Measurements from ENCODE around the gene SPDYE2.
"Not testable (repeated sequence)": the region's sequence is repeated elsewhere in the genome, so short reads cannot be mapped to it uniquely, and the experiment has no call there.

The SPDYE2 gene

GRCh38 chr7:102576363-102576762, 25.3 kb downstream of the SPDYE2 start:
- not testable (repeated sequence) for H3K36me3 ChIP-seq (ENCODE audit: control insufficient read depth in 1 of 2, insufficient read depth in 2 of 2, low read length in 2 of 2); DNase-seq; H3K4me1 ChIP-seq (ENCODE audit: control insufficient read depth in 1 of 2, insufficient read depth in 2 of 2, low read length in 2 of 2); H3K79me1 ChIP-seq (ENCODE audit: low read length); H2BK120ac ChIP-seq (ENCODE audit: insufficient read depth, low read length, poor library complexity); H4K12ac ChIP-seq (ENCODE audit: low read depth, low read length); H3K4ac ChIP-seq (ENCODE audit: low read depth, low read length); H3K14ac ChIP-seq (ENCODE audit: low read length); H3K79me2 ChIP-seq (ENCODE audit: control insufficient read depth, insufficient read depth, low read length, poor library complexity); H2BK5ac ChIP-seq (ENCODE audit: low read depth, low read length, poor library complexity); H2AK5ac ChIP-seq (ENCODE audit: low read length); H3K9me3 ChIP-seq (ENCODE audit: insufficient read depth, low read depth, low read length); H2AFZ ChIP-seq (ENCODE audit: insufficient read depth, low read length, poor library complexity); H3K4me2 ChIP-seq (ENCODE audit: low read length); H3K27ac ChIP-seq (ENCODE audit: low read depth, low read length); H4K8ac ChIP-seq (ENCODE audit: low read depth, low read length); H2BK12ac ChIP-seq (ENCODE audit: low read length); H3K23ac ChIP-seq (ENCODE audit: low read length); H3K9ac ChIP-seq (ENCODE audit: low read length); H4K91ac ChIP-seq (ENCODE audit: low read depth, low read length); H3K27me3 ChIP-seq (ENCODE audit: insufficient read depth, low read length); H3K18ac ChIP-seq (ENCODE audit: low read length); H3K4me3 ChIP-seq (ENCODE audit: low read depth, low read length)
- no CpG with 5 or more reads among the region's 3 CpGs for WGBS (ENCODE audit: extremely low coverage, insufficient coverage, insufficient read length)

- not testable (repeated sequence) for H2AFZ ChIP-seq (ENCODE audit: insufficient read depth, low read length, poor library complexity); H4K8ac ChIP-seq (ENCODE audit: low read depth, low read length); DNase-seq; H3K4ac ChIP-seq (ENCODE audit: low read depth, low read length); H3K79me1 ChIP-seq (ENCODE audit: low read length); H3K27me3 ChIP-seq (ENCODE audit: insufficient read depth, low read length); H3K23ac ChIP-seq (ENCODE audit: low read length); H3K4me1 ChIP-seq (ENCODE audit: control insufficient read depth in 1 of 2, insufficient read depth in 2 of 2, low read length in 2 of 2); H3K27ac ChIP-seq (ENCODE audit: low read depth, low read length); H3K14ac ChIP-seq (ENCODE audit: low read length); H3K36me3 ChIP-seq (ENCODE audit: control insufficient read depth in 1 of 2, insufficient read depth in 2 of 2, low read length in 2 of 2); H2BK12ac ChIP-seq (ENCODE audit: low read length); H2AK5ac ChIP-seq (ENCODE audit: low read length); H3K18ac ChIP-seq (ENCODE audit: low read length); H4K12ac ChIP-seq (ENCODE audit: low read depth, low read length); H3K4me2 ChIP-seq (ENCODE audit: low read length); H3K9me3 ChIP-seq (ENCODE audit: insufficient read depth, low read depth, low read length); H2BK5ac ChIP-seq (ENCODE audit: low read depth, low read length, poor library complexity); H2BK120ac ChIP-seq (ENCODE audit: insufficient read depth, low read length, poor library complexity); H3K9ac ChIP-seq (ENCODE audit: low read length); H3K79me2 ChIP-seq (ENCODE audit: control insufficient read depth, insufficient read depth, low read length, poor library complexity); H4K91ac ChIP-seq (ENCODE audit: low read depth, low read length); H3K4me3 ChIP-seq (ENCODE audit: low read depth, low read length)
- WGBS (ENCODE audit: extremely low coverage, insufficient coverage, insufficient read length), result no CpG with 5 or more reads among the region's 7 CpGs
Observed at GRCh38 chr7:102577315-102578240, 26.6 kb downstream of the SPDYE2 start.

- not testable (repeated sequence) for H3K79me2 ChIP-seq (ENCODE audit: control insufficient read depth, insufficient read depth, low read length, poor library complexity); H3K14ac ChIP-seq (ENCODE audit: low read length); H3K4ac ChIP-seq (ENCODE audit: low read depth, low read length); H3K9me3 ChIP-seq (ENCODE audit: insufficient read depth, low read depth, low read length); H3K36me3 ChIP-seq (ENCODE audit: control insufficient read depth in 1 of 2, insufficient read depth in 2 of 2, low read length in 2 of 2); DNase-seq; H4K91ac ChIP-seq (ENCODE audit: low read depth, low read length); H2BK12ac ChIP-seq (ENCODE audit: low read length); H4K12ac ChIP-seq (ENCODE audit: low read depth, low read length); H3K27ac ChIP-seq (ENCODE audit: low read depth, low read length); H2BK5ac ChIP-seq (ENCODE audit: low read depth, low read length, poor library complexity); H3K4me1 ChIP-seq (ENCODE audit: control insufficient read depth in 1 of 2, insufficient read depth in 2 of 2, low read length in 2 of 2); H2AFZ ChIP-seq (ENCODE audit: insufficient read depth, low read length, poor library complexity); H2BK120ac ChIP-seq (ENCODE audit: insufficient read depth, low read length, poor library complexity); H3K79me1 ChIP-seq (ENCODE audit: low read length); H3K4me2 ChIP-seq (ENCODE audit: low read length); H4K8ac ChIP-seq (ENCODE audit: low read depth, low read length); H3K23ac ChIP-seq (ENCODE audit: low read length); H3K27me3 ChIP-seq (ENCODE audit: insufficient read depth, low read length); H3K9ac ChIP-seq (ENCODE audit: low read length); H3K18ac ChIP-seq (ENCODE audit: low read length); H2AK5ac ChIP-seq (ENCODE audit: low read length); H3K4me3 ChIP-seq (ENCODE audit: low read depth, low read length)
- WGBS (ENCODE audit: extremely low coverage, insufficient coverage, insufficient read length), result no CpG with 5 or more reads among the region's 5 CpGs
Observed at GRCh38 chr7:102578486-102578885, 27.5 kb downstream of the SPDYE2 start.

GRCh38 chr7:102581722-102582121, 30.7 kb downstream of the SPDYE2 start:
- H2AFZ ChIP-seq (ENCODE audit: insufficient read depth, low read length, poor library complexity); DNase-seq; H2AK5ac ChIP-seq (ENCODE audit: low read length); H4K12ac ChIP-seq (ENCODE audit: low read depth, low read length); H3K4me3 ChIP-seq (ENCODE audit: low read depth, low read length); H2BK120ac ChIP-seq (ENCODE audit: insufficient read depth, low read length, poor library complexity); H3K4me1 ChIP-seq (ENCODE audit: control insufficient read depth in 1 of 2, insufficient read depth in 2 of 2, low read length in 2 of 2); H2BK5ac ChIP-seq (ENCODE audit: low read depth, low read length, poor library complexity); H3K27ac ChIP-seq (ENCODE audit: low read depth, low read length); H3K4me2 ChIP-seq (ENCODE audit: low read length); H3K9ac ChIP-seq (ENCODE audit: low read length); H2BK12ac ChIP-seq (ENCODE audit: low read length); H3K18ac ChIP-seq (ENCODE audit: low read length); H4K91ac ChIP-seq (ENCODE audit: low read depth, low read length); H3K79me1 ChIP-seq (ENCODE audit: low read length); H3K4ac ChIP-seq (ENCODE audit: low read depth, low read length); H3K14ac ChIP-seq (ENCODE audit: low read length); H3K23ac ChIP-seq (ENCODE audit: low read length); H3K9me3 ChIP-seq (ENCODE audit: insufficient read depth, low read depth, low read length); H3K36me3 ChIP-seq (ENCODE audit: control insufficient read depth in 1 of 2, insufficient read depth in 2 of 2, low read length in 2 of 2); H3K27me3 ChIP-seq (ENCODE audit: insufficient read depth, low read length); H4K8ac ChIP-seq (ENCODE audit: low read depth, low read length); H3K79me2 ChIP-seq (ENCODE audit: control insufficient read depth, insufficient read depth, low read length, poor library complexity): not testable (repeated sequence)
- WGBS (ENCODE audit: extremely low coverage, insufficient coverage, insufficient read length), result no CpG with 5 or more reads among the region's 5 CpGs

Data from trophoblast cell (in vitro differentiated cells and primary cell).